GM23338 (cell line): ENCODE results near the gene ZMAT5. TPM values are rescaled to one million over a fixed set of nuclear protein-coding genes. Genes with fewer than 3 reads are reported as not detected.

Source experiments
- ATAC-seq: fragments of 200-7000 bp; cut with Tn5 transposase; 3 replicates; pipeline ENCODE4 v1.9.1; 2020
- DNase-seq: peaks from one replicate; pipeline ENCODE4 v3.0.0-alpha.2; 2015; ENCODE audit warnings: low spot score
- H2AFZ ChIP-seq: fragments of 200-600 bp; sonication (generic); 2 replicates; pipeline ENCODE4 v1.8.0; 2016; ENCODE audit warnings: antibody characterized with exemption, mild to moderate bottlenecking, moderate library complexity
- H3F3A ChIP-seq: fragments of 200-600 bp; sonication (generic); replicated peaks from 2 replicates; pipeline ENCODE4 v1.8.0; 2017; ENCODE audit warnings: antibody characterized with exemption, mixed run types, low read depth
- H3K27ac ChIP-seq: fragments of 200-600 bp; sonication (generic); 2 replicates; pipeline ENCODE4 v1.6.1; 2016; ENCODE audit warnings: low read depth
- H3K27me3 ChIP-seq: fragments of 200-600 bp; sonication (generic); 2 replicates; pipeline ENCODE4 v1.8.0; 2016; ENCODE audit warnings: mild to moderate bottlenecking, mixed run types, moderate library complexity; ENCODE audit not compliant: insufficient read depth
- H3K36me3 ChIP-seq: fragments of 200-600 bp; sonication (generic); 2 replicates; pipeline ENCODE4 v1.8.0; 2016; ENCODE audit warnings: mild to moderate bottlenecking; ENCODE audit not compliant: insufficient read depth
- H3K4me1 ChIP-seq: fragments of 200-600 bp; sonication (generic); 2 replicates; pipeline ENCODE4 v1.8.0; 2016; ENCODE audit warnings: mild to moderate bottlenecking, moderate library complexity; ENCODE audit not compliant: insufficient read depth
- H3K4me2 ChIP-seq: fragments of 200-600 bp; sonication (generic); 2 replicates; pipeline ENCODE4 v1.7.1; 2017; ENCODE audit warnings: mixed run types
- H3K4me3 ChIP-seq: fragments of 200-600 bp; sonication (generic); 2 replicates; pipeline ENCODE4 v1.6.1; 2016; ENCODE audit warnings: mixed run types
- H3K79me2 ChIP-seq: fragments of 200-600 bp; sonication (generic); replicated peaks from 2 replicates; pipeline ENCODE4 v1.8.0; 2017; ENCODE audit warnings: mild to moderate bottlenecking; ENCODE audit not compliant: insufficient read depth
- H3K9me2 ChIP-seq: fragments of 200-600 bp; sonication (generic); 2 replicates; pipeline ENCODE4 v1.8.0; 2017; ENCODE audit not compliant: insufficient read depth
- H4K20me1 ChIP-seq: fragments of 200-600 bp; sonication (generic); replicated peaks from 2 replicates; pipeline ENCODE4 v1.8.0; 2017; ENCODE audit warnings: mild to moderate bottlenecking; ENCODE audit not compliant: insufficient read depth
- H3K27ac Mint-ChIP-seq: 2 replicates; pipeline ENCODE4 v1.8.0; 2020; ENCODE audit warnings: inconsistent platforms, mild to moderate bottlenecking, moderate library complexity, mixed read lengths
- H3K27me3 Mint-ChIP-seq: 3 replicates; pipeline ENCODE4 v1.8.0; 2022; ENCODE audit warnings: low read depth, mild to moderate bottlenecking, moderate library complexity, mixed read lengths, inconsistent platforms; ENCODE audit not compliant: insufficient read depth, poor library complexity
- H3K36me3 Mint-ChIP-seq: 3 replicates; pipeline ENCODE4 v1.8.0; 2021; ENCODE audit warnings: low read depth, mild to moderate bottlenecking, inconsistent platforms, moderate library complexity, mixed read lengths
- H3K4me1 Mint-ChIP-seq: 3 replicates; pipeline ENCODE4 v1.8.0; 2020; ENCODE audit warnings: mild to moderate bottlenecking, inconsistent platforms, mixed read lengths
- H3K4me3 Mint-ChIP-seq: 3 replicates; pipeline ENCODE4 v1.8.0; 2021; ENCODE audit warnings: moderate library complexity, mild to moderate bottlenecking, inconsistent platforms, mixed read lengths
- H3K9me3 Mint-ChIP-seq: 3 replicates; pipeline ENCODE4 v1.8.0; 2020; ENCODE audit warnings: moderate library complexity, mild to moderate bottlenecking, inconsistent platforms, mixed read lengths
- CREB1 ChIP-seq: fragments of 250-450 bp; sonication (Bioruptor Pico); IDR thresholded peaks from 2 replicates; pipeline ENCODE4 v1.5.0; 2020; ENCODE audit warnings: low read depth, mild to moderate bottlenecking, moderate library complexity
- CTCF ChIP-seq, 2 experiments: fragments of 200-600 bp in 1 of 2; sonication (generic) in 1 of 2; conservative IDR thresholded peaks; 2 replicates each; pipeline versions ENCODE4 v1.5.1 to v1.6.1; 2016 to 2017; ENCODE audit warnings: antibody characterized with exemption in 2 of 2, low read depth in 2 of 2, mild to moderate bottlenecking in 2 of 2, moderate library complexity in 1 of 2
- ETS1 ChIP-seq: IDR thresholded peaks from 2 replicates; pipeline ENCODE4 v1.6.1; 2016; ENCODE audit warnings: antibody characterized with exemption
- EZH2 ChIP-seq: fragments of 200-600 bp; sonication (generic); IDR thresholded peaks from one replicate; pipeline ENCODE4 v1.8.0; 2017; ENCODE audit warnings: antibody characterized with exemption, mild to moderate bottlenecking, low read depth; ENCODE audit not compliant: unreplicated experiment
- EZH2phosphoT487 ChIP-seq: fragments of 200-600 bp; sonication (generic); IDR thresholded peaks from one replicate; pipeline ENCODE4 v1.8.1; 2018; ENCODE audit warnings: antibody characterized with exemption; ENCODE audit not compliant: unreplicated experiment
- JUNB ChIP-seq: IDR thresholded peaks from one replicate; pipeline ENCODE4 v1.6.1; 2016; ENCODE audit warnings: antibody characterized with exemption; ENCODE audit not compliant: unreplicated experiment
- NANOG ChIP-seq: IDR thresholded peaks from 2 replicates; pipeline ENCODE4 v1.6.1; 2016; ENCODE audit warnings: antibody characterized with exemption, borderline replicate concordance
- POLR2AphosphoS5 ChIP-seq: IDR thresholded peaks from 2 replicates; pipeline ENCODE4 v1.6.1; 2016; ENCODE audit warnings: antibody characterized with exemption, low read depth
- REST ChIP-seq: IDR thresholded peaks from one replicate; pipeline ENCODE4 v1.6.1; 2018; ENCODE audit warnings: antibody characterized with exemption; ENCODE audit not compliant: unreplicated experiment
- STAT1 ChIP-seq: IDR thresholded peaks from one replicate; pipeline ENCODE4 v1.6.1; 2016; ENCODE audit warnings: antibody characterized with exemption; ENCODE audit not compliant: unreplicated experiment
- ZNF114 ChIP-seq: fragments of 250-450 bp; sonication (Bioruptor Pico); IDR thresholded peaks from 2 replicates; pipeline ENCODE4 v1.5.0; 2020; ENCODE audit warnings: mild to moderate bottlenecking, moderate library complexity
- ZNF331 ChIP-seq: fragments of 250-450 bp; sonication (Bioruptor Pico); IDR thresholded peaks from 2 replicates; pipeline ENCODE4 v1.5.0; 2020; ENCODE audit warnings: low read depth, mild to moderate bottlenecking, moderate library complexity
- ZNF462 ChIP-seq: fragments of 250-450 bp; sonication (Bioruptor Pico); IDR thresholded peaks from 2 replicates; pipeline ENCODE4 v1.5.0; 2020; ENCODE audit warnings: mild to moderate bottlenecking, moderate library complexity
- polyA plus RNA-seq: library from polyadenylated mRNA; unstranded; fragments of >200 nt; fragmentation: Nextera tagmentation; extraction: Ambion mirVana; gene quantifications from 2 replicates; pipeline ENCODE4 v1.2.1, GENCODE V29; 2016
- total RNA-seq: library from RNA; depleted of rRNA; stranded (reverse); fragments of >200 nt; shearing (Covaris generic); gene quantifications from 2 replicates; pipeline ENCODE4 v1.2.3, GENCODE V29; 2014

The ZMAT5 gene
- total and polyA plus RNA-seq, 2 experiments from 2014 or later: 14.6 to 25.4 TPM

- no peak for DNase-seq
- Histone ChIP-seq H3K9me2 (no peaks in the 10 kb centered on the region), H3K27ac (no peak overlapping the region), H3F3A (no peaks in the 10 kb centered on the region), H3K4me3 (no peak overlapping the region), H3K4me2 (no peak overlapping the region), H3K79me2 (no peaks in the 10 kb centered on the region), H4K20me1 (no peaks in the 10 kb centered on the region), H3K4me1 (peaks cover 14% of the 10 kb centered on the region), H3K36me3 (no peaks in the 10 kb centered on the region), H3K27me3 (no peaks in the 10 kb centered on the region), H2AFZ (peak overlapping the region; percentile 74; the same call in 1 of the 2 replicates)
- TF ChIP-seq CTCF (conservative IDR thresholded peaks at IDR 0.05; ENCODE audit: low read depth in 2 of 2) (no peak), CREB1 (CRISPR knock-in tag) (no peak), STAT1 (no peak), ZNF331 (no peak), EZH2phosphoT487 (no peak), REST (no peak), ZNF114 (no peak), ETS1 (no peak), NANOG (no peak), EZH2 (no peak), POLR2AphosphoS5 (no peak), JUNB (no peak), ZNF462 (CRISPR knock-in tag) (no peak)
- Mint-ChIP-seq H3K27ac (no peak overlapping the region; the same call in 1 of the 2 replicates), H3K9me3 (0 out of 3 replicates have a peak, but pooled peaks cover 2% of the 10 kb centered on the region), H3K4me3 (no peak overlapping the region; the same call in 2 of the 3 replicates), H3K36me3 (peaks cover 3% of the 10 kb centered on the region; the same call in 1 of the 3 replicates), H3K27me3 (peaks cover 2% of the 10 kb centered on the region), H3K4me1 (peaks cover 18% of the 10 kb centered on the region)
- ATAC-seq: no peak; the same call in 2 of the 3 replicates
Measured at GRCh38 chr22:29734406-29734805, 32.4 kb downstream of the ZMAT5 start.
